ENCODE data around the gene PKD1L1.
"Not testable (repeated sequence)": the region's sequence is repeated elsewhere in the genome, so short reads cannot be mapped to it uniquely, and the experiment has no call there.

The PKD1L1 gene

GRCh38 chr7:47938574-47939165, 9.6 kb downstream of the PKD1L1 start:
- peak; percentile 67 for DNase-seq (ENCODE audit: low spot score)

GRCh38 chr7:47937711-47938573, 10.3 kb downstream of the PKD1L1 start:
- peak; percentile 71 for DNase-seq (ENCODE audit: low spot score)

- peak; percentile 91 for DNase-seq (ENCODE audit: low spot score)
Observed at GRCh38 chr7:47937065-47937687, 11.1 kb downstream of the PKD1L1 start.

GRCh38 chr7:47936323-47936722, 11.9 kb downstream of the PKD1L1 start:
- DNase-seq (ENCODE audit: low spot score) = no peak

DNA sequence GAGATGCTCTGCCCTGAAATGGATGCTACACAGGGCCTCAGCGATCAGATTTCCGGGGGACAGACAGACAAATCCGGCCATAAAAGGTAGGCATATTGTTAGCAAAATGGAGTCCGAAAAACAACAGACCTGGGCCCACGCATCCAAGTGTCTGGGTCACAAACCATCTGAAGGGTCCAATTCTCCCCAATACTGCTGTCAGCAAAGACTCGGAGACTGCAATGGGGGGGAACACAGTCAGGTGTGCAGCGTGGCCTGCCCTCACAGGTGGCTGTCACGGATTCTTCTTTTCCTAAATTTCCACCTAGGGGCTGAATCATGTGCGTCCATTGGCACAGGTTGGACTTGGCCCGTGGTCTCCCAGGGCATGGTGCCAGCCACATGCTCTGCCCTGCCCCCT, 12.9 kb downstream of the PKD1L1 start:
- no peak for DNase-seq (ENCODE audit: low spot score)

- DNase-seq (ENCODE audit: low spot score) = no peak
Observed at GRCh38 chr7:47934831-47935230, 13.4 kb downstream of the PKD1L1 start.

- no peak for DNase-seq (ENCODE audit: low spot score)
Observed at GRCh38 chr7:47933215-47933614, 15.1 kb downstream of the PKD1L1 start.

- no peak for DNase-seq (ENCODE audit: low spot score)
Observed at GRCh38 chr7:47932466-47933037, 15.7 kb downstream of the PKD1L1 start.

DNA sequence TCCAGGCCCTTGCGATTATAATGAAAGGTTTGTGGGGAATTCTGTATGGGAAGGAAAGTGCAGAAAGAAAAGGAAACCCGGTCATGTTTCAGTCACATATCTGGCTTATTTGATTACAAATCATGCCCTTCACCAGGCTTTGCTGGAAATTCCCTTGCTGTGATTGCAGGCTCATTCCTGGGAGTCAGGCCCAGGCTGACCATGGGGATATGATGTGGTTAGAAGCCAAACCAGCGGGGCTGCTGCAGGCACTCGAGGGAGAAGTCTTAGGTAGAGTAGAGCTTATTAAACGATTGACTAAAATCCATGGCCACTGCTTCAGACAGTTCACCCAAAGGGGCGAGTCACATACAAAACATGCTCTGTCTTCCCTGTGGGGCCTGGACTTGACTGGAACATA, 16.2 kb downstream of the PKD1L1 start:
- no peak for DNase-seq (ENCODE audit: low spot score)

GRCh38 chr7:47931005-47932004, 17.0 kb downstream of the PKD1L1 start:
- no peak for DNase-seq (ENCODE audit: low spot score)

DNA sequence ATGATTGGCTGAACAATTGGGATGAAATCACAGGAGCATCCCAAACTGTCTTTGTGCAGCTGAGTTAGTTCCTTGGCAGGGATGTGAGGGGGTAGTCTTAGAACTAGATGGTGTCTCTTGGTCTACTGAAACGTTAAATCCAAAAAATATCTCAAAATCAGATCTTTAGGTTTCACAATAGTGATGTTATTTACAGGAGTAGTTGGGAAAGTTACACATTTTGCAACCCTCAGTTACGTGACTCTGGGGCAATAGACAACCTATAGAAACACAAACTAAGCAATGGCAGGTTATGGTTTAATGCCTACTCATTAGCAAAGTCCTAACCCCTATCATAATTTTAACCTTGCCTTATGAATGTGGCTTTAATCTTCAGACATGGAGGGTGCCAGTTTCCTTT, 24.0 kb downstream of the PKD1L1 start:
- no peak for DNase-seq (ENCODE audit: low spot score)

GRCh38 chr7:47923081-47923875, 25.0 kb downstream of the PKD1L1 start:
- not testable (repeated sequence) for DNase-seq (ENCODE audit: low spot score)

DNA sequence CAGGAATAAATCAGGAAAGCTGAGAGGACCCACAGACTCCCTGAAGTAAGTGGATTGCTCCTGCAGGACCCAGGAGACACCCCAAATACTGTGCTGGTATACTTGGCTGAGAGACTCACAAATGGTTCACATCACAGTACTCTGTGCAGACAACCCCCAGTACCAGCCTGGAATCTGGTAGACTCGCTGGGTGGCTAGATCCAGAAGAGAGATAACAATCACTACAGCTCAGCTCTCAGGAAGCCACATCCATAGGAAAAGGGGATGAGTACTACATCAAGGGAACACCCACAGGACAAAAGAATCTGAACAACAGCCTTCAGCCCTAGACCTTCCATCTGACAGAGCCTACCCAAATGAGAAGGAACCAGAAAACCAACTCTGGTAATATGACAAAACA, 31.8 kb downstream of the PKD1L1 start:
- not testable (repeated sequence) for DNase-seq (ENCODE audit: low spot score)

DNA sequence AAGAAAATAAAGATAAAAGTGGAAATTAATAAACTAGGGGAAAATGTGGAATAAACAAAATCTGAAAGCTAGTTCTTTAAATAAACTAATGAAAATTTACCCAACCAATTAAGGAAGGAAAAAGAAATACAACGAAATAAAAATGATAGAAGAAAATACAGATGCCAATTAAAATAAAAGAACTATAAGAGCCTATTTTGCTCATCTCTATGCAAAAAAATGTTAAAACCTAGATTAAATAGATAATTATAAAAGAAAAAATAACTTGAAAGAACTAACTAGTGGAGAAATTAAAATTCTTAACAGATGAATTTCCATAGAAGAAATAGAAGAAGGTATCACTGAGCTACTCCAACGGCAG, 32.7 kb downstream of the PKD1L1 start:
- DNase-seq (ENCODE audit: low spot score) = no peak

GRCh38 chr7:47914717-47915615, 33.3 kb downstream of the PKD1L1 start:
- no peak for DNase-seq (ENCODE audit: low spot score)

GRCh38 chr7:47912332-47912731, 35.9 kb downstream of the PKD1L1 start:
- DNase-seq (ENCODE audit: low spot score) = no peak

DNA sequence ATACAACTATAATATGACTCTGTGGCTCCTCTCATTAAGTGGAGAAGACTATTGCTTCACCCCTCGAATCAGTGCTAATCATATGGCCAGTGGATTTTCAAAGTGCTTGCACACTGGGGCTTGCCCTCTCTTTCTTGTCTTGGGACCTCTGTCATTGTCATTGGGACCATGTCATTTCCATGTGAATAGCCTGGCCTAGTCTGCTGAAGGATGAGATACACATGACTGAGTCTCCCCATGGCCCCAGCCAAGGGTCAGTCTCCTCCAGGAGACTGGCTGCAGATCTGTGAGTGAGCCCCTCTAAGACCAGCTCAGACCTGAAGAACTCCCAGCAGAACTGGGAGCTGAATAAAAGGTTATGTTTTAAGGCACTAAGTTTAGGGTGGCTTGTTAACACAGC, 39.5 kb downstream of the PKD1L1 start:
- DNase-seq (ENCODE audit: low spot score) = no peak

DNA sequence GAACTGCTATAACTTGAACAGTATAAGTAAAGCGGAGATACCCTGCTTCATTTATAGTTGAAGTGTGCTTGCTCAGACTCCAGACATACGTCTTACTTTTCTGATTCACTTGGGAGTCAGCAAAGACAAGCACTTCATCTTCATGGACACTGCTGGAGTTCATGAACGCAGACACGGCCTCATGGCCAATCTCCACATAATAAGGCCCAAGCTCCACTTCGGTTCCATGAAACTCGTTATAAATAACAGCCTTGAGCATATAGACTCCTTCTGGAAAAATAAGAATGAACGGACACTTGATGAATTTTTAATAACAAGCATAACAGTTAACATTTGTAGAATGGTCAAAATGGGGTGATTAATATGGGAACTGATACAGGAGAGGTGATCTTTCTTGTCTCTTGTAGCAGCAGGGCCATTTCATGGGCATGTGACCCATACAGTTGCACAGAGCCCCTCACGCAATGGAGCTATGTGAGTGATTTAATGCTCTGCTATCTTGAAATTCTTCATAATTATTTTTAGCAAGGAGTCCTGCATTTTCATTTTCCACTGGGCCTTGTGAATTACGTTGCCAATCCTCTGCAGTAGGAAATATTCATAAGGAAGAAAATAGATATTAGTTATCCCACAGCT, 40.2 kb downstream of the PKD1L1 start:
- no peak for DNase-seq (ENCODE audit: low spot score)

DNA sequence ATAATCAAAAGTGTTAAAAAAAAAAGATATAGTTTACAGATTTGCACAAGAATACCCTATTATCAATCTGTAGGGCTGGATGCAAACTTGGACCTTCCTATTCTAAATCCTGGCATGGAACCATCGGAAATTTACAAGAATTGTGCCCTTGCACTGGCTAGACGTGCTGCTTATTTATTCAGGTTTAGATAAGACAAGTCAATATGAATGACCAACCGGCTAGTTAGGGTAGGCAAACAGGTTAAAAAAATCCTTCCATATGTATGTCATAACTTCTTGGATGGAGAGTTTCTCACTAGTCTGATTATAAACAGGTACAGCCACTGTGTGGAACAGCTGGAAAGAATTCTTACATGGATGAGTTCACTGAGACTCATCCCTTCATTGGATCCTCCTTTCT, 41.4 kb downstream of the PKD1L1 start:
- DNase-seq (ENCODE audit: low spot score) = no peak

All from NAMALWA (cell line).